Adrenal gland (tissue), 5 donors: ENCODE measurements around the gene CDKAL1.

Experiments used
- POLR2A ChIP-seq, 2 donors: fragments of 450-650 bp; IDR thresholded peaks; one replicate each; pipeline ENCODE4 v1.6.1; 2017; ENCODE audit warnings: antibody characterized with exemption in 2 of 2, mild to moderate bottlenecking in 2 of 2, moderate library complexity in 1 of 2
- TF ChIP-seq, protein P1 (sequence below), 6 experiments: fragments of 450-650 bp in 4 of 6; fragments of 200-600 bp in 2 of 6; sonication (generic) in 1 of 6; IDR thresholded peaks; 1 replicate in 5 of 6; 2 replicates in 1 of 6; pipeline versions ENCODE4 v1.5.1 to v1.8.0; 2016 to 2021; ENCODE audit warnings: antibody characterized with exemption in 6 of 6, mild to moderate bottlenecking in 2 of 6, moderate library complexity in 1 of 6
- donor health status: DM: no; HTN: no; CAD: no.

DNA sequence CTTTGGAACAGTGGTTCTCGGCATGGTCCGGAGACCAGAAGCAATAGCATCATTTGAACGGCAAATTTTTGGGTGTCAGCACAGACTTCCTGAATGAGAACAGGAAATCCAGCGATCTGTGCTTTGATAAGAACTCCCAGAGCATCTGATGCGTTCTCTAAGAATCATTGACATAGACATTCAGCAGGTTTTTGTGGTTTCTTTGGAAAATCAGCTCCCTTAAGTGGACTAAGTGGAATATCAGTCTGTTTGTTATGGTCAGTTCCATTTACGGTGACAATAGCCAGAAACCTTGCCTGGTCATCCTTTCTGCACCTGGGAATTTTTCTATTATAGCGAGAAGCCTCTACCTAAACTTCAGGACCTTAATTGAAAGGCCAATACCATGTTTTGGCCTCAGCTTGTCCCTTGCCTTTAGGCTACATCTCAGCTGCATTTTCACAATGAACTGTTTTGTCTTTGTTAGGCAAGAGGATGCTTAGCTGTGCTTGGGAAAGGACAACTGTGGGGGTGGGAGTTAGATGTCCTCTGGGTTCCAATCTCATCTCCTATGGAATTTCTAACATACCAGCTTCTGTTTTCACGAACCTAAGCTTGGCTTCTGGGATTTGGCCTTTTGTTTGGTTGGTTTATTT is 299.7 kb downstream of the CDKAL1 start:
- TF ChIP-seq, protein P1, sequence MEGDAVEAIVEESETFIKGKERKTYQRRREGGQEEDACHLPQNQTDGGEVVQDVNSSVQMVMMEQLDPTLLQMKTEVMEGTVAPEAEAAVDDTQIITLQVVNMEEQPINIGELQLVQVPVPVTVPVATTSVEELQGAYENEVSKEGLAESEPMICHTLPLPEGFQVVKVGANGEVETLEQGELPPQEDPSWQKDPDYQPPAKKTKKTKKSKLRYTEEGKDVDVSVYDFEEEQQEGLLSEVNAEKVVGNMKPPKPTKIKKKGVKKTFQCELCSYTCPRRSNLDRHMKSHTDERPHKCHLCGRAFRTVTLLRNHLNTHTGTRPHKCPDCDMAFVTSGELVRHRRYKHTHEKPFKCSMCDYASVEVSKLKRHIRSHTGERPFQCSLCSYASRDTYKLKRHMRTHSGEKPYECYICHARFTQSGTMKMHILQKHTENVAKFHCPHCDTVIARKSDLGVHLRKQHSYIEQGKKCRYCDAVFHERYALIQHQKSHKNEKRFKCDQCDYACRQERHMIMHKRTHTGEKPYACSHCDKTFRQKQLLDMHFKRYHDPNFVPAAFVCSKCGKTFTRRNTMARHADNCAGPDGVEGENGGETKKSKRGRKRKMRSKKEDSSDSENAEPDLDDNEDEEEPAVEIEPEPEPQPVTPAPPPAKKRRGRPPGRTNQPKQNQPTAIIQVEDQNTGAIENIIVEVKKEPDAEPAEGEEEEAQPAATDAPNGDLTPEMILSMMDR (IDR thresholded peaks at IDR 0.05) = no peak
- no peak for TF ChIP-seq POLR2A (IDR thresholded peaks at IDR 0.05)
